Chondrocyte (in vitro differentiated cells): ENCODE measurements around the gene IL21R. TPM values are rescaled to one million over a fixed set of nuclear protein-coding genes. Genes with fewer than 3 reads are reported as not detected.

Experiments
- DNase-seq: peaks from one replicate; pipeline ENCODE4 v3.0.0; 2021; ENCODE audit warnings: mixed read lengths, low spot score
- H3K27ac Mint-ChIP-seq: one replicate; pipeline ENCODE4 v1.8.0; 2021; ENCODE audit warnings: mild to moderate bottlenecking, moderate library complexity, mixed read lengths; ENCODE audit not compliant: unreplicated experiment
- H3K27me3 Mint-ChIP-seq: 2 replicates; pipeline ENCODE4 v1.8.0; 2021; ENCODE audit warnings: low read depth, mixed read lengths
- H3K36me3 Mint-ChIP-seq: 2 replicates; pipeline ENCODE4 v1.8.0; 2021; ENCODE audit warnings: low read depth, mixed read lengths
- H3K4me1 Mint-ChIP-seq: 2 replicates; pipeline ENCODE4 v1.8.0; 2021; ENCODE audit warnings: low read depth, mild to moderate bottlenecking, mixed read lengths
- H3K4me3 Mint-ChIP-seq: one replicate; pipeline ENCODE4 v1.8.0; 2021; ENCODE audit warnings: mild to moderate bottlenecking, moderate library complexity, mixed read lengths; ENCODE audit not compliant: unreplicated experiment
- H3K9me3 Mint-ChIP-seq: 2 replicates; pipeline ENCODE4 v1.8.0; 2021; ENCODE audit warnings: low read depth, mixed read lengths
- total RNA-seq: library from RNA; stranded (reverse); gene quantifications from 3 replicates; pipeline ENCODE4 v1.2.1, GENCODE V29; 2021
- TF ChIP-seq, protein P1 (sequence below): fragments of 200-600 bp; sonication (generic); IDR thresholded peaks from 2 replicates; pipeline ENCODE4 v1.5.0; 2021; ENCODE audit warnings: antibody characterized with exemption, mild to moderate bottlenecking, moderate library complexity

Gene IL21R
- total RNA-seq, 1 donor from 2014 or later = 2.2 TPM

DNA sequence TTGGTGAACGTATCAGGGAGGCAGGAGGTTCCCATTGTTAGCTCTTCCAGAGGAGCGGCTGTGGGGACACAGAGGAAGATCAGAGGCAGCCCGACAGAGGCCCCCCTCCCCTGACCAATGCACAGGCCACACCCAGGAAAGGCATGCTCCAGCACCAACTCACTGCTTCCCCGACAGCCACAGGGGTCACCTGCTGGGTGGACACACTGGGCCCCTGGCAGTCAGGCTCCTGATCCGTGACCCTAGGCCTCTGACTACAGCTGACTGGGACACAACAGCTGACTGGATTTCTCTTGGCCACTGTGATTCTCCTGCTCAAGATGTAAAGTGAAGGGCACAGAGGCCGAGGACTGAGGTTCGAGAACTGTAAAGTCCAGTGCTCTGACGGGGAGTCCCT is 63.5 kb downstream of the IL21R start:
- Mint-ChIP-seq H3K27me3 (no peaks in the 10 kb centered on the region), H3K9me3 (peaks cover 6% of the 10 kb centered on the region), H3K4me1 (peaks cover 28% of the 10 kb centered on the region), H3K4me3 (no peak overlapping the region), H3K36me3 (peaks cover 43% of the 10 kb centered on the region), H3K27ac (no peak overlapping the region)
- TF ChIP-seq, protein P1, sequence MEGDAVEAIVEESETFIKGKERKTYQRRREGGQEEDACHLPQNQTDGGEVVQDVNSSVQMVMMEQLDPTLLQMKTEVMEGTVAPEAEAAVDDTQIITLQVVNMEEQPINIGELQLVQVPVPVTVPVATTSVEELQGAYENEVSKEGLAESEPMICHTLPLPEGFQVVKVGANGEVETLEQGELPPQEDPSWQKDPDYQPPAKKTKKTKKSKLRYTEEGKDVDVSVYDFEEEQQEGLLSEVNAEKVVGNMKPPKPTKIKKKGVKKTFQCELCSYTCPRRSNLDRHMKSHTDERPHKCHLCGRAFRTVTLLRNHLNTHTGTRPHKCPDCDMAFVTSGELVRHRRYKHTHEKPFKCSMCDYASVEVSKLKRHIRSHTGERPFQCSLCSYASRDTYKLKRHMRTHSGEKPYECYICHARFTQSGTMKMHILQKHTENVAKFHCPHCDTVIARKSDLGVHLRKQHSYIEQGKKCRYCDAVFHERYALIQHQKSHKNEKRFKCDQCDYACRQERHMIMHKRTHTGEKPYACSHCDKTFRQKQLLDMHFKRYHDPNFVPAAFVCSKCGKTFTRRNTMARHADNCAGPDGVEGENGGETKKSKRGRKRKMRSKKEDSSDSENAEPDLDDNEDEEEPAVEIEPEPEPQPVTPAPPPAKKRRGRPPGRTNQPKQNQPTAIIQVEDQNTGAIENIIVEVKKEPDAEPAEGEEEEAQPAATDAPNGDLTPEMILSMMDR = no peak
- peak; percentile 52 for DNase-seq

- TF ChIP-seq, protein P1 = no peak
- Mint-ChIP-seq H3K27ac (no peak overlapping the region), H3K9me3 (peaks cover 6% of the 10 kb centered on the region), H3K27me3 (no peaks in the 10 kb centered on the region), H3K36me3 (peaks cover 66% of the 10 kb centered on the region), H3K4me3 (no peak overlapping the region), H3K4me1 (peaks cover 24% of the 10 kb centered on the region)
- DNase-seq = peak; percentile 81
Observed at GRCh38 chr16:27468941-27469531, 67.1 kb downstream of the IL21R start.

DNA sequence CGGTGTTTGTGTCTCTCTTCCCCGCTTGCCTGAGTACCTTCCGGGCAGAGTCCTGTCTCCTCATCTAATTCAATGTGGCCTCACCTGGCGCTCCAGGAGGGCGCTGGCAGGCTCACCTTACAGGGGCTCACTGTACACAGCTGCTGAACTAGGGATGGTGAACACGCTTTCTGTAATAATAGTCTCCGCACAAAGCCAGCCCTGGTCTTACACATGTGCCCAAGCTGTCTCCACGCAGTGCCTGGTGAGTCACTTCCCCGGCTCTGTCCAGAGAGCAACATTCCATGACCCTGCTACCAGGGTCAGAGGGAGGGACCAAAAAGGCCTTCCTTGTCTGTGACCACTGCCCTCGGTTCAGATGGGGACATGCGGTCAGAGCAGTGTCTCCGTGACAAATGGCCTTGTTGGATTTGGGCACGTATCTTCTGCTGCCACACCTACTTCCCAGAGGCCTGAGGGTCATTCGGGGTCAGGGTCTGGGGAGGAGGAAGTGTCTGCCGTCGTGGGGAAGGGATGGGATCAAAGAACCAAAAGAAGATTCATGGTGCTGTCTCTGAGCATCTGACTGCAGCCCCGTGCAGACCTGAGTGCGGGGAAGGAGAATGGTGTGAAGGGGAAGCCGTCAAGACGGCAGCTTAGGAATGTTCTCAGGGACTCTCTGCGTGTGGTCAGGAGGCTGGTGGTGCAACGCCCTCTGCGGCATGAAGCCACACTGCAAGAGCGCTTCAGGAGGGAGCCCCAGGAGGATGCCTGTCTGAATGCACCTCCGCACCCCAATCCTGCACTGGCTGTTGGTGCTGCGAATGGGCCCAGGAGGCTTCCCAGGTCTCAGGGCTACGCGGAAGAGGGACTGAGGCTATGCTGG is 68.8 kb downstream of the IL21R start:
- H3K4me3 Mint-ChIP-seq = no peak overlapping the region
- H3K4me1 Mint-ChIP-seq = peaks cover 25% of the 10 kb centered on the region
- H3K27ac Mint-ChIP-seq = peak overlapping the region; percentile 70
- H3K27me3 Mint-ChIP-seq = no peaks in the 10 kb centered on the region
- peaks cover 6% of the 10 kb centered on the region for H3K9me3 Mint-ChIP-seq
- H3K36me3 Mint-ChIP-seq = peaks cover 69% of the 10 kb centered on the region
- TF ChIP-seq, protein P1 = peak; percentile 25
- DNase-seq = peak; percentile 56

DNA sequence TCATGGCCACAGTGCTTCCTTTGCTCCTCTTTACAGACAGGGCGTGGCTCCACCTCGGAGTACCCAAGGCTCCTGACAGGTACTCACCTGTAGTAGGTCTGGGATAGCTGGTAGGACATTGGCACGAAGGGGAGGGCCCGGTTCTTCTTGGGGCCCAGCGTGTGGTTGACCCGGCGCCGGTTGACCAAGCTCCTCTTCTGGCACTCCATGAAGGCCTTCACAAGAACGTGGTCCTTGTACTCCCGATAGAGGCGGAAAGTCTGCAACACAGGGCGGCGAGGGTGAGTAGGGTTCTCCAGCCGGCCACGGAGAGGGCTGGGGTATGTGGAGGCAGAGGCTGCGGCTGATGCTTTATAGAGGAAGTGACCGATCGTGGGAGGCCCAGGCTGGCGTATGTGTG is 69.7 kb downstream of the IL21R start:
- Mint-ChIP-seq H3K4me3 (no peak overlapping the region), H3K9me3 (peaks cover 6% of the 10 kb centered on the region)

More for the DNA sequence above, 69.7 kb downstream of the IL21R start:
- peak; percentile 89 for DNase-seq
- Mint-ChIP-seq H3K4me1 (peaks cover 30% of the 10 kb centered on the region), H3K27ac (no peak overlapping the region), H3K36me3 (peaks cover 66% of the 10 kb centered on the region), H3K27me3 (no peaks in the 10 kb centered on the region)
- TF ChIP-seq, protein P1 = no peak
